K562 (cell line): Measurements from ENCODE around the gene C3.

Source experiments
- CHD2 ChIP-seq: IDR thresholded peaks from 2 replicates; pipeline ENCODE4 v1.6.1; 2011; ENCODE audit warnings: low read depth, low read length
- DDX20 ChIP-seq: fragments of 450-650 bp; IDR thresholded peaks from 2 replicates; pipeline ENCODE4 v1.6.1; 2016; ENCODE audit warnings: missing genetic modification characterization, low read depth, mild to moderate bottlenecking, missing compliant biosample characterization, moderate library complexity
- LARP7 ChIP-seq: fragments of 450-650 bp; IDR thresholded peaks from 2 replicates; pipeline ENCODE4 v1.6.1; 2016
- SIN3A ChIP-seq, 2 experiments: fragments of 150-350 bp in 1 of 2; IDR thresholded peaks; 2 replicates each; pipeline ENCODE4 v1.6.1; 2011 to 2016; ENCODE audit warnings: borderline replicate concordance in 2 of 2, low read depth in 2 of 2, low read length in 2 of 2, mild to moderate bottlenecking in 2 of 2, moderate library complexity in 2 of 2; ENCODE audit not compliant: control insufficient read depth in 1 of 2
- SLC30A9 ChIP-seq: fragments of 250-450 bp; sonication (Bioruptor Pico); IDR thresholded peaks from 2 replicates; pipeline ENCODE4 v1.8.0; 2022; ENCODE audit warnings: mild to moderate bottlenecking, moderate library complexity
- SRSF1 ChIP-seq: fragments of 200-400 bp; formaldehyde crosslinking; IDR thresholded peaks from 2 replicates; pipeline ENCODE4 v1.6.1; 2017; ENCODE audit warnings: mild to moderate bottlenecking, low read depth, low read length, moderate library complexity
- ZNF3 ChIP-seq: fragments of 250-450 bp; sonication (Bioruptor Pico); IDR thresholded peaks from 2 replicates; pipeline ENCODE4 v1.5.0; 2021; ENCODE audit warnings: mild to moderate bottlenecking, moderate library complexity
- TF ChIP-seq, protein P1 (sequence below), 3 experiments: IDR thresholded peaks in 2 of 3; conservative IDR thresholded peaks in 1 of 3; 2 replicates each; pipeline ENCODE4 v1.5.1; 2011 to 2012; ENCODE audit warnings: low read length in 3 of 3, mild to moderate bottlenecking in 3 of 3, control low read depth in 2 of 3, improper control_type of control experiment in 1 of 3, inconsistent platforms in 1 of 3, low read depth in 1 of 3, mixed read lengths in 1 of 3, moderate library complexity in 1 of 3; ENCODE audit not compliant: insufficient read depth in 2 of 3
- TF ChIP-seq, protein P2 (sequence below), 2 experiments: fragments of 200-800 bp in 1 of 2; sonication (Bioruptor generic) in 1 of 2; sonication (generic) in 1 of 2; formaldehyde crosslinking in 1 of 2; IDR thresholded peaks in 1 of 2; conservative IDR thresholded peaks in 1 of 2; 2 replicates each; pipeline versions ENCODE4 v1.5.0 to v1.6.1; 2016 to 2020; ENCODE audit warnings: missing compliant biosample characterization in 1 of 2, missing genetic modification characterization in 1 of 2, missing genetic modification reagents in 1 of 2
- TF ChIP-seq, protein P3 (sequence below), 2 experiments: fragments of 450-650 bp in 1 of 2; sonication (generic) in 1 of 2; formaldehyde crosslinking in 1 of 2; IDR thresholded peaks; 2 replicates each; pipeline versions ENCODE4 v1.7.1 to v1.9.0; 2016 to 2022; ENCODE audit warnings: inconsistent platforms in 1 of 2, mild to moderate bottlenecking in 1 of 2, missing genetic modification reagents in 1 of 2
- TF ChIP-seq, protein P4 (sequence below): fragments of 450-650 bp; IDR thresholded peaks from 2 replicates; pipeline ENCODE4 v1.7.1; 2018; ENCODE audit warnings: mild to moderate bottlenecking, low read depth; ENCODE audit not compliant: partially characterized antibody

DNA sequence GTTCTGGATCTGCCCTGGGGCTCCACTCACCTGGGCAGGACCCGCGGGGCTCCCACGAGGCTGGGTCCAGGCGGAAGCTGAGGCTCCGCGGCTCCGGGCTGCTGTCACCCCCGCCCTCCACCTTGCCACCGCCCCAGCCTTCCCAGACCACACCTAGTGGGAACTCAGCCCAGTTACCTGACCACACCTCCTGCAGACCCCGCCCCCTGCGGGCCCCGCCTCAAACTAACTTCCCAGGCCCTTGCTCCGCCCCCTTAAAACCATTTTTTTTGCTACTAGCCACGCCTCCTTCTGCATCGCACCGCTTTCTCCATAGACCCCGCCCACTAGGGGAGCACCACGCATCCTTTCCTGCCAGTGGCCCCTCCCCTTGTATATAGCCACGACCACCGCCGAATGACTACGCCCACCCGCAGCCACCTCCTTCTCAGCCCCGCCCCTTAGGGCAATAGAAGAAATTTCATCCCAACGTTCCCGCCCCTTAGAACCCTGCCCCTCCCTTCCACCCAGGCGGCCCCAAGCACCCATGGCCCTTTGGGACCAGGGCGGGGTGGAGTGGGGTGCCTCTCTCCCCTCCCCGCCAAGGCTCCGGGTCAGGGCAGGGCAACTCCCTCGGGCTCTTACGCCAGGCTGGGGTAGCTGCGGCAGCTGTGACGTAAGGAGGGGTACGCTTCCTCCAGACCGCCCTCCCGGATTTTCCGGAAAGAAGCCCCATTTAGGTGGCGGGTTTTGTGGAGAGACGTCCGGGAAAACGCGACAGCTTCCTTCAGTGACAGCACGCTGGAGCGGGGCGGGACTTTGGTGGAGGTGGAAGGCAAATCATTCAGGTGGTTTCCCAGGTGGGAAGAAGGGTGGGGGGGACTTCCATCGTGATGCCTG lies 47.1 kb upstream of the C3 start, which contains the start of gene SH2D3A:
- TF ChIP-seq, protein P1, sequence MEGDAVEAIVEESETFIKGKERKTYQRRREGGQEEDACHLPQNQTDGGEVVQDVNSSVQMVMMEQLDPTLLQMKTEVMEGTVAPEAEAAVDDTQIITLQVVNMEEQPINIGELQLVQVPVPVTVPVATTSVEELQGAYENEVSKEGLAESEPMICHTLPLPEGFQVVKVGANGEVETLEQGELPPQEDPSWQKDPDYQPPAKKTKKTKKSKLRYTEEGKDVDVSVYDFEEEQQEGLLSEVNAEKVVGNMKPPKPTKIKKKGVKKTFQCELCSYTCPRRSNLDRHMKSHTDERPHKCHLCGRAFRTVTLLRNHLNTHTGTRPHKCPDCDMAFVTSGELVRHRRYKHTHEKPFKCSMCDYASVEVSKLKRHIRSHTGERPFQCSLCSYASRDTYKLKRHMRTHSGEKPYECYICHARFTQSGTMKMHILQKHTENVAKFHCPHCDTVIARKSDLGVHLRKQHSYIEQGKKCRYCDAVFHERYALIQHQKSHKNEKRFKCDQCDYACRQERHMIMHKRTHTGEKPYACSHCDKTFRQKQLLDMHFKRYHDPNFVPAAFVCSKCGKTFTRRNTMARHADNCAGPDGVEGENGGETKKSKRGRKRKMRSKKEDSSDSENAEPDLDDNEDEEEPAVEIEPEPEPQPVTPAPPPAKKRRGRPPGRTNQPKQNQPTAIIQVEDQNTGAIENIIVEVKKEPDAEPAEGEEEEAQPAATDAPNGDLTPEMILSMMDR (IDR thresholded peaks at IDR 0.05 in 2 of 3, conservative IDR thresholded peaks at IDR 0.05 in 1 of 3; ENCODE audit: insufficient read depth in 2 of 3, low read depth in 1 of 3, low read length in 3 of 3), result no peak
- no peak for TF ChIP-seq SLC30A9 (CRISPR knock-in tag)
- TF ChIP-seq ZNF3 (CRISPR knock-in tag), result no peak
- no peak for TF ChIP-seq LARP7
- TF ChIP-seq DDX20 (tag), result no peak
- no peak for TF ChIP-seq SRSF1
- TF ChIP-seq, protein P2, sequence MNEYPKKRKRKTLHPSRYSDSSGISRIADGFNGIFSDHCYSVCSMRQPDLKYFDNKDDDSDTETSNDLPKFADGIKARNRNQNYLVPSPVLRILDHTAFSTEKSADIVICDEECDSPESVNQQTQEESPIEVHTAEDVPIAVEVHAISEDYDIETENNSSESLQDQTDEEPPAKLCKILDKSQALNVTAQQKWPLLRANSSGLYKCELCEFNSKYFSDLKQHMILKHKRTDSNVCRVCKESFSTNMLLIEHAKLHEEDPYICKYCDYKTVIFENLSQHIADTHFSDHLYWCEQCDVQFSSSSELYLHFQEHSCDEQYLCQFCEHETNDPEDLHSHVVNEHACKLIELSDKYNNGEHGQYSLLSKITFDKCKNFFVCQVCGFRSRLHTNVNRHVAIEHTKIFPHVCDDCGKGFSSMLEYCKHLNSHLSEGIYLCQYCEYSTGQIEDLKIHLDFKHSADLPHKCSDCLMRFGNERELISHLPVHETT (CRISPR knock-in tag; conservative IDR thresholded peaks at IDR 0.05 in 1 of 2, IDR thresholded peaks at IDR 0.05 in 1 of 2), result no peak
- TF ChIP-seq SIN3A (IDR thresholded peaks at IDR 0.05; ENCODE audit: borderline replicate concordance in 2 of 2, control insufficient read depth in 1 of 2, low read depth in 2 of 2, low read length in 2 of 2), result peak in 1 of 2 experiments; percentile 46; a peak in 1 of 4 replicates
- TF ChIP-seq, protein P3, sequence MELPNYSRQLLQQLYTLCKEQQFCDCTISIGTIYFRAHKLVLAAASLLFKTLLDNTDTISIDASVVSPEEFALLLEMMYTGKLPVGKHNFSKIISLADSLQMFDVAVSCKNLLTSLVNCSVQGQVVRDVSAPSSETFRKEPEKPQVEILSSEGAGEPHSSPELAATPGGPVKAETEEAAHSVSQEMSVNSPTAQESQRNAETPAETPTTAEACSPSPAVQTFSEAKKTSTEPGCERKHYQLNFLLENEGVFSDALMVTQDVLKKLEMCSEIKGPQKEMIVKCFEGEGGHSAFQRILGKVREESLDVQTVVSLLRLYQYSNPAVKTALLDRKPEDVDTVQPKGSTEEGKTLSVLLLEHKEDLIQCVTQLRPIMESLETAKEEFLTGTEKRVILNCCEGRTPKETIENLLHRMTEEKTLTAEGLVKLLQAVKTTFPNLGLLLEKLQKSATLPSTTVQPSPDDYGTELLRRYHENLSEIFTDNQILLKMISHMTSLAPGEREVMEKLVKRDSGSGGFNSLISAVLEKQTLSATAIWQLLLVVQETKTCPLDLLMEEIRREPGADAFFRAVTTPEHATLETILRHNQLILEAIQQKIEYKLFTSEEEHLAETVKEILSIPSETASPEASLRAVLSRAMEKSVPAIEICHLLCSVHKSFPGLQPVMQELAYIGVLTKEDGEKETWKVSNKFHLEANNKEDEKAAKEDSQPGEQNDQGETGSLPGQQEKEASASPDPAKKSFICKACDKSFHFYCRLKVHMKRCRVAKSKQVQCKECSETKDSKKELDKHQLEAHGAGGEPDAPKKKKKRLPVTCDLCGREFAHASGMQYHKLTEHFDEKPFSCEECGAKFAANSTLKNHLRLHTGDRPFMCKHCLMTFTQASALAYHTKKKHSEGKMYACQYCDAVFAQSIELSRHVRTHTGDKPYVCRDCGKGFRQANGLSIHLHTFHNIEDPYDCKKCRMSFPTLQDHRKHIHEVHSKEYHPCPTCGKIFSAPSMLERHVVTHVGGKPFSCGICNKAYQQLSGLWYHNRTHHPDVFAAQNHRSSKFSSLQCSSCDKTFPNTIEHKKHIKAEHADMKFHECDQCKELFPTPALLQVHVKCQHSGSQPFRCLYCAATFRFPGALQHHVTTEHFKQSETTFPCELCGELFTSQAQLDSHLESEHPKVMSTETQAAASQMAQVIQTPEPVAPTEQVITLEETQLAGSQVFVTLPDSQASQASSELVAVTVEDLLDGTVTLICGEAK (IDR thresholded peaks at IDR 0.05), result no peak
- TF ChIP-seq, protein P3 (CRISPR knock-in tag; IDR thresholded peaks at IDR 0.05), result no peak
- TF ChIP-seq, protein P4, sequence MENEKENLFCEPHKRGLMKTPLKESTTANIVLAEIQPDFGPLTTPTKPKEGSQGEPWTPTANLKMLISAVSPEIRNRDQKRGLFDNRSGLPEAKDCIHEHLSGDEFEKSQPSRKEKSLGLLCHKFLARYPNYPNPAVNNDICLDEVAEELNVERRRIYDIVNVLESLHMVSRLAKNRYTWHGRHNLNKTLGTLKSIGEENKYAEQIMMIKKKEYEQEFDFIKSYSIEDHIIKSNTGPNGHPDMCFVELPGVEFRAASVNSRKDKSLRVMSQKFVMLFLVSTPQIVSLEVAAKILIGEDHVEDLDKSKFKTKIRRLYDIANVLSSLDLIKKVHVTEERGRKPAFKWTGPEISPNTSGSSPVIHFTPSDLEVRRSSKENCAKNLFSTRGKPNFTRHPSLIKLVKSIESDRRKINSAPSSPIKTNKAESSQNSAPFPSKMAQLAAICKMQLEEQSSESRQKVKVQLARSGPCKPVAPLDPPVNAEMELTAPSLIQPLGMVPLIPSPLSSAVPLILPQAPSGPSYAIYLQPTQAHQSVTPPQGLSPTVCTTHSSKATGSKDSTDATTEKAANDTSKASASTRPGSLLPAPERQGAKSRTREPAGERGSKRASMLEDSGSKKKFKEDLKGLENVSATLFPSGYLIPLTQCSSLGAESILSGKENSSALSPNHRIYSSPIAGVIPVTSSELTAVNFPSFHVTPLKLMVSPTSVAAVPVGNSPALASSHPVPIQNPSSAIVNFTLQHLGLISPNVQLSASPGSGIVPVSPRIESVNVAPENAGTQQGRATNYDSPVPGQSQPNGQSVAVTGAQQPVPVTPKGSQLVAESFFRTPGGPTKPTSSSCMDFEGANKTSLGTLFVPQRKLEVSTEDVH, result no peak
- TF ChIP-seq CHD2, result no peak
